ENCODE results near the gene COX20. TPM values are rescaled to one million over a fixed set of nuclear protein-coding genes. Genes with fewer than 3 reads are reported as not detected.
A peak's percentile ranks its signal among the peaks of the same experiment; 100 is the strongest.

The COX20 gene
- total and polyA plus RNA-seq, 5 donors from 2014 or later, result 25.8 to 42.2 (median 32.9) TPM

GRCh38 chr1:244846653-244847052 lies 11.2 kb downstream of the COX20 start:
- H3K36me3 ChIP-seq (ENCODE audit: control insufficient read depth, insufficient read depth, low read length), result peaks cover 76% of the 10 kb centered on the region
- H3K9me3 ChIP-seq (ENCODE audit: control insufficient read depth in 2 of 2, low read length in 2 of 2), result no peaks in the 10 kb centered on the region
- Mint-ChIP-seq H3K4me1 (peaks cover 24 to 63% (median 46%) of the 10 kb centered on the region in 4 donors), H3K27me3 (no peaks in the 10 kb centered on the region), H3K9me3 (no peaks in the 10 kb centered on the region), H3K27ac (peak overlapping the region in 1 of 3 donors; percentile 3), H3K4me3 (no peak overlapping the region), H3K36me3 (peaks cover 33% of the 10 kb centered on the region)
- H3K27ac ChIP-seq (ENCODE audit: insufficient read depth, low read length, poor library complexity, severe bottlenecking), result no peak overlapping the region
- no peak overlapping the region for H3K4me3 ChIP-seq (ENCODE audit: low read depth, low read length)
- no peaks in the 10 kb centered on the region for H3K4me1 ChIP-seq (ENCODE audit: control insufficient read depth, insufficient read depth, low read length, poor library complexity, severe bottlenecking)
- DNase-seq (no peak), ATAC-seq (ENCODE audit: low read depth in 2 of 2) (no peak)
- H3K27me3 ChIP-seq (ENCODE audit: control insufficient read depth, insufficient read depth, low read length), result no peaks in the 10 kb centered on the region

GRCh38 chr1:244849189-244849866 lies 13.9 kb downstream of the COX20 start:
- Histone ChIP-seq H3K4me1 (ENCODE audit: control insufficient read depth, insufficient read depth, low read length, poor library complexity, severe bottlenecking) (peaks cover 22% of the 10 kb centered on the region), H3K27me3 (ENCODE audit: control insufficient read depth, insufficient read depth, low read length) (no peaks in the 10 kb centered on the region), H3K36me3 (ENCODE audit: control insufficient read depth, insufficient read depth, low read length) (peaks cover 78% of the 10 kb centered on the region), H3K4me3 (ENCODE audit: low read depth, low read length) (no peak overlapping the region), H3K9me3 (ENCODE audit: control insufficient read depth in 2 of 2, low read length in 2 of 2) (no peaks in the 10 kb centered on the region), H3K27ac (ENCODE audit: insufficient read depth, low read length, poor library complexity, severe bottlenecking) (no peak overlapping the region)
- H3K27me3 Mint-ChIP-seq, result no peaks in the 10 kb centered on the region
- H3K4me3 Mint-ChIP-seq, result no peak overlapping the region
- no peak for ATAC-seq (ENCODE audit: low read depth in 2 of 2)
- H3K36me3 Mint-ChIP-seq, result peaks cover 44% of the 10 kb centered on the region
- no peaks in the 10 kb centered on the region for H3K9me3 Mint-ChIP-seq
- H3K27ac Mint-ChIP-seq, result peak overlapping the region; percentile 22 to 61 (median 32)
- peaks cover 41 to 75% (median 64%) of the 10 kb centered on the region in 4 donors for H3K4me1 Mint-ChIP-seq
- DNase-seq, result no peak

GRCh38 chr1:244850099-244850852 lies 14.8 kb downstream of the COX20 start:
- H3K9me3 Mint-ChIP-seq, result no peaks in the 10 kb centered on the region
- Histone ChIP-seq H3K36me3 (ENCODE audit: control insufficient read depth, insufficient read depth, low read length) (peaks cover 78% of the 10 kb centered on the region), H3K4me1 (ENCODE audit: control insufficient read depth, insufficient read depth, low read length, poor library complexity, severe bottlenecking) (peaks cover 32% of the 10 kb centered on the region), H3K9me3 (ENCODE audit: control insufficient read depth in 2 of 2, low read length in 2 of 2) (no peaks in the 10 kb centered on the region), H3K27me3 (ENCODE audit: control insufficient read depth, insufficient read depth, low read length) (no peaks in the 10 kb centered on the region), H3K27ac (ENCODE audit: insufficient read depth, low read length, poor library complexity, severe bottlenecking) (peak overlapping the region; percentile 3), H3K4me3 (ENCODE audit: low read depth, low read length) (no peak overlapping the region)
- H3K27ac Mint-ChIP-seq, result peak overlapping the region; percentile 15 to 51 (median 45)
- peaks cover 48% of the 10 kb centered on the region for H3K36me3 Mint-ChIP-seq
- ATAC-seq (ENCODE audit: low read depth in 2 of 2), result no peak
- H3K27me3 Mint-ChIP-seq, result no peaks in the 10 kb centered on the region
- DNase-seq, result no peak
- H3K4me3 Mint-ChIP-seq, result peak overlapping the region in 1 of 4 donors; percentile 38
- H3K4me1 Mint-ChIP-seq, result peaks cover 50 to 83% (median 72%) of the 10 kb centered on the region in 4 donors

- peaks cover 38% of the 10 kb centered on the region for H3K4me1 ChIP-seq (ENCODE audit: control insufficient read depth, insufficient read depth, low read length, poor library complexity, severe bottlenecking)
- DNase-seq, result no peak
- peak overlapping the region in 2 of 4 donors; percentile 19 to 31 for H3K4me3 Mint-ChIP-seq
- H3K4me1 Mint-ChIP-seq, result peaks cover 56 to 88% (median 77%) of the 10 kb centered on the region in 4 donors
- ATAC-seq (ENCODE audit: low read depth in 2 of 2), result no peak
- no peak overlapping the region for H3K4me3 ChIP-seq (ENCODE audit: low read depth, low read length)
- H3K9me3 Mint-ChIP-seq, result no peaks in the 10 kb centered on the region
- no peaks in the 10 kb centered on the region for H3K9me3 ChIP-seq (ENCODE audit: control insufficient read depth in 2 of 2, low read length in 2 of 2)
- H3K27me3 Mint-ChIP-seq, result no peaks in the 10 kb centered on the region
- H3K27ac ChIP-seq (ENCODE audit: insufficient read depth, low read length, poor library complexity, severe bottlenecking), result no peak overlapping the region
- no peaks in the 10 kb centered on the region for H3K27me3 ChIP-seq (ENCODE audit: control insufficient read depth, insufficient read depth, low read length)
- H3K27ac Mint-ChIP-seq, result peak overlapping the region; percentile 15 to 51 (median 45)
- peaks cover 80% of the 10 kb centered on the region for H3K36me3 ChIP-seq (ENCODE audit: control insufficient read depth, insufficient read depth, low read length)
- H3K36me3 Mint-ChIP-seq, result peaks cover 48% of the 10 kb centered on the region
These were observed 15.4 kb downstream of the COX20 start for GRCh38 chr1:244850896-244851295.

- H3K9me3 Mint-ChIP-seq, result no peaks in the 10 kb centered on the region
- DNase-seq, result no peak
- H3K4me3 Mint-ChIP-seq, result no peak overlapping the region
- H3K36me3 ChIP-seq (ENCODE audit: control insufficient read depth, insufficient read depth, low read length), result peaks cover 80% of the 10 kb centered on the region
- H3K27me3 Mint-ChIP-seq, result no peaks in the 10 kb centered on the region
- H3K36me3 Mint-ChIP-seq, result peaks cover 49% of the 10 kb centered on the region
- no peak overlapping the region for H3K4me3 ChIP-seq (ENCODE audit: low read depth, low read length)
- peak overlapping the region; percentile 47 for H3K27ac ChIP-seq (ENCODE audit: insufficient read depth, low read length, poor library complexity, severe bottlenecking)
- no peaks in the 10 kb centered on the region for H3K9me3 ChIP-seq (ENCODE audit: control insufficient read depth in 2 of 2, low read length in 2 of 2)
- H3K4me1 Mint-ChIP-seq, result peaks cover 61 to 95% (median 82%) of the 10 kb centered on the region in 4 donors
- no peaks in the 10 kb centered on the region for H3K27me3 ChIP-seq (ENCODE audit: control insufficient read depth, insufficient read depth, low read length)
- H3K27ac Mint-ChIP-seq, result peak overlapping the region in 1 of 3 donors; percentile 22
- ATAC-seq (ENCODE audit: low read depth in 2 of 2), result peak in 1 of 2 donors; percentile 17
- peaks cover 46% of the 10 kb centered on the region for H3K4me1 ChIP-seq (ENCODE audit: control insufficient read depth, insufficient read depth, low read length, poor library complexity, severe bottlenecking)
These were observed 16.2 kb downstream of the COX20 start for GRCh38 chr1:244851546-244852231.

GRCh38 chr1:244852694-244853093 lies 17.2 kb downstream of the COX20 start:
- H3K36me3 ChIP-seq (ENCODE audit: control insufficient read depth, insufficient read depth, low read length), result peaks cover 83% of the 10 kb centered on the region
- no peaks in the 10 kb centered on the region for H3K9me3 ChIP-seq (ENCODE audit: control insufficient read depth in 2 of 2, low read length in 2 of 2)
- Mint-ChIP-seq H3K4me1 (peaks cover 58 to 96% (median 82%) of the 10 kb centered on the region in 4 donors), H3K36me3 (peaks cover 52% of the 10 kb centered on the region), H3K27ac (peak overlapping the region in 1 of 3 donors; percentile 47), H3K27me3 (no peaks in the 10 kb centered on the region), H3K4me3 (peak overlapping the region in 1 of 4 donors; percentile 38), H3K9me3 (no peaks in the 10 kb centered on the region)
- H3K4me1 ChIP-seq (ENCODE audit: control insufficient read depth, insufficient read depth, low read length, poor library complexity, severe bottlenecking), result peaks cover 54% of the 10 kb centered on the region
- ATAC-seq (ENCODE audit: low read depth in 2 of 2) (no peak), DNase-seq (no peak)
- no peak overlapping the region for H3K27ac ChIP-seq (ENCODE audit: insufficient read depth, low read length, poor library complexity, severe bottlenecking)
- H3K27me3 ChIP-seq (ENCODE audit: control insufficient read depth, insufficient read depth, low read length), result no peaks in the 10 kb centered on the region
- H3K4me3 ChIP-seq (ENCODE audit: low read depth, low read length), result no peak overlapping the region

GRCh38 chr1:244854166-244854565 lies 18.7 kb downstream of the COX20 start:
- H3K4me3 Mint-ChIP-seq, result peak overlapping the region; percentile 1 to 83 (median 48)
- H3K4me1 Mint-ChIP-seq, result peaks cover 63 to 96% (median 82%) of the 10 kb centered on the region in 4 donors
- Histone ChIP-seq H3K27me3 (ENCODE audit: control insufficient read depth, insufficient read depth, low read length) (no peaks in the 10 kb centered on the region), H3K27ac (ENCODE audit: insufficient read depth, low read length, poor library complexity, severe bottlenecking) (peak overlapping the region; percentile 62), H3K4me1 (ENCODE audit: control insufficient read depth, insufficient read depth, low read length, poor library complexity, severe bottlenecking) (peaks cover 68% of the 10 kb centered on the region), H3K9me3 (ENCODE audit: control insufficient read depth in 2 of 2, low read length in 2 of 2) (no peaks in the 10 kb centered on the region), H3K4me3 (ENCODE audit: low read depth, low read length) (peak overlapping the region; percentile 29), H3K36me3 (ENCODE audit: control insufficient read depth, insufficient read depth, low read length) (peaks cover 86% of the 10 kb centered on the region)
- peaks cover 60% of the 10 kb centered on the region for H3K36me3 Mint-ChIP-seq
- DNase-seq (no peak), ATAC-seq (ENCODE audit: low read depth in 2 of 2) (no peak)
- H3K27ac Mint-ChIP-seq, result peak overlapping the region; percentile 14 to 88 (median 78)
- H3K27me3 Mint-ChIP-seq, result no peaks in the 10 kb centered on the region
- H3K9me3 Mint-ChIP-seq, result no peaks in the 10 kb centered on the region
